ENCODE data around the gene PRR11. TPM values are rescaled to one million over a fixed set of nuclear protein-coding genes. Genes with fewer than 3 reads are reported as not detected.

Gene PRR11
- total RNA-seq, 1 donor, result 418 TPM

GRCh38 chr17:59115474-59115873, 40.1 kb upstream of the PRR11 start:
- Histone ChIP-seq H3K4me1 (ENCODE audit: insufficient read depth, low read length) (no peaks in the 10 kb centered on the region), H3K9me3 (ENCODE audit: low read depth, low read length) (no peaks in the 10 kb centered on the region), H3K27me3 (ENCODE audit: insufficient read depth, low read length) (no peaks in the 10 kb centered on the region), H4K20me1 (ENCODE audit: insufficient read depth, low read length) (no peaks in the 10 kb centered on the region), H2AFZ (ENCODE audit: low read length) (no peak overlapping the region), H3K79me2 (ENCODE audit: insufficient read depth, low read length) (peaks cover 21% of the 10 kb centered on the region), H3K27ac (ENCODE audit: low read depth, low read length) (no peak overlapping the region), H3K36me3 (ENCODE audit: insufficient read depth, low read length) (peaks cover 25% of the 10 kb centered on the region), H3K4me3 (ENCODE audit: insufficient read depth, low read length) (no peak overlapping the region), H3K4me2 (ENCODE audit: insufficient read depth, low read length) (no peak overlapping the region)
- no peak for DNase-seq (ENCODE audit: insufficient read length, low spot score, missing footprints)
- TF ChIP-seq, protein P1, sequence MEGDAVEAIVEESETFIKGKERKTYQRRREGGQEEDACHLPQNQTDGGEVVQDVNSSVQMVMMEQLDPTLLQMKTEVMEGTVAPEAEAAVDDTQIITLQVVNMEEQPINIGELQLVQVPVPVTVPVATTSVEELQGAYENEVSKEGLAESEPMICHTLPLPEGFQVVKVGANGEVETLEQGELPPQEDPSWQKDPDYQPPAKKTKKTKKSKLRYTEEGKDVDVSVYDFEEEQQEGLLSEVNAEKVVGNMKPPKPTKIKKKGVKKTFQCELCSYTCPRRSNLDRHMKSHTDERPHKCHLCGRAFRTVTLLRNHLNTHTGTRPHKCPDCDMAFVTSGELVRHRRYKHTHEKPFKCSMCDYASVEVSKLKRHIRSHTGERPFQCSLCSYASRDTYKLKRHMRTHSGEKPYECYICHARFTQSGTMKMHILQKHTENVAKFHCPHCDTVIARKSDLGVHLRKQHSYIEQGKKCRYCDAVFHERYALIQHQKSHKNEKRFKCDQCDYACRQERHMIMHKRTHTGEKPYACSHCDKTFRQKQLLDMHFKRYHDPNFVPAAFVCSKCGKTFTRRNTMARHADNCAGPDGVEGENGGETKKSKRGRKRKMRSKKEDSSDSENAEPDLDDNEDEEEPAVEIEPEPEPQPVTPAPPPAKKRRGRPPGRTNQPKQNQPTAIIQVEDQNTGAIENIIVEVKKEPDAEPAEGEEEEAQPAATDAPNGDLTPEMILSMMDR (IDR thresholded peaks at IDR 0.05; ENCODE audit: extremely low read depth, low read depth, low read length), result no peak

- H3K36me3 ChIP-seq (ENCODE audit: insufficient read depth, low read length), result peaks cover 19% of the 10 kb centered on the region
- H3K4me3 ChIP-seq (ENCODE audit: insufficient read depth, low read length), result no peak overlapping the region
Observed at GRCh38 chr17:59121901-59122480, 33.6 kb upstream of the PRR11 start.

GRCh38 chr17:59124665-59125064, 30.9 kb upstream of the PRR11 start:
- Histone ChIP-seq H2AFZ (ENCODE audit: low read length) (no peak overlapping the region), H3K4me1 (ENCODE audit: insufficient read depth, low read length) (no peaks in the 10 kb centered on the region), H3K27me3 (ENCODE audit: insufficient read depth, low read length) (no peaks in the 10 kb centered on the region), H3K4me2 (ENCODE audit: insufficient read depth, low read length) (no peak overlapping the region), H4K20me1 (ENCODE audit: insufficient read depth, low read length) (no peaks in the 10 kb centered on the region), H3K9me3 (ENCODE audit: low read depth, low read length) (no peaks in the 10 kb centered on the region), H3K27ac (ENCODE audit: low read depth, low read length) (no peak overlapping the region), H3K36me3 (ENCODE audit: insufficient read depth, low read length) (peaks cover 28% of the 10 kb centered on the region), H3K4me3 (ENCODE audit: insufficient read depth, low read length) (no peak overlapping the region), H3K79me2 (ENCODE audit: insufficient read depth, low read length) (peaks cover 40% of the 10 kb centered on the region)
- no peak for DNase-seq (ENCODE audit: insufficient read length, low spot score, missing footprints)
- TF ChIP-seq, protein P1 (IDR thresholded peaks at IDR 0.05; ENCODE audit: extremely low read depth, low read depth, low read length), result no peak

More at GRCh38 chr17:59121901-59122480, 33.6 kb upstream of the PRR11 start:
- Histone ChIP-seq H3K4me2 (ENCODE audit: insufficient read depth, low read length) (no peak overlapping the region), H3K9me3 (ENCODE audit: low read depth, low read length) (no peaks in the 10 kb centered on the region), H3K79me2 (ENCODE audit: insufficient read depth, low read length) (peaks cover 39% of the 10 kb centered on the region), H2AFZ (ENCODE audit: low read length) (no peak overlapping the region), H3K27ac (ENCODE audit: low read depth, low read length) (no peak overlapping the region), H3K27me3 (ENCODE audit: insufficient read depth, low read length) (no peaks in the 10 kb centered on the region), H3K4me1 (ENCODE audit: insufficient read depth, low read length) (no peaks in the 10 kb centered on the region), H4K20me1 (ENCODE audit: insufficient read depth, low read length) (no peaks in the 10 kb centered on the region)
- TF ChIP-seq, protein P1 (IDR thresholded peaks at IDR 0.05; ENCODE audit: extremely low read depth, low read depth, low read length), result no peak
- DNase-seq (ENCODE audit: insufficient read length, low spot score, missing footprints), result no peak

GRCh38 chr17:59126809-59127417, 28.6 kb upstream of the PRR11 start:
- no peak overlapping the region for H3K27ac ChIP-seq (ENCODE audit: low read depth, low read length)
- no peaks in the 10 kb centered on the region for H4K20me1 ChIP-seq (ENCODE audit: insufficient read depth, low read length)
- DNase-seq (ENCODE audit: insufficient read length, low spot score, missing footprints), result no peak
- H2AFZ ChIP-seq (ENCODE audit: low read length), result no peak overlapping the region
- peaks cover 42% of the 10 kb centered on the region for H3K79me2 ChIP-seq (ENCODE audit: insufficient read depth, low read length)
- TF ChIP-seq, protein P1 (IDR thresholded peaks at IDR 0.05; ENCODE audit: extremely low read depth, low read depth, low read length), result no peak
- no peak overlapping the region for H3K4me2 ChIP-seq (ENCODE audit: insufficient read depth, low read length)
- no peaks in the 10 kb centered on the region for H3K4me1 ChIP-seq (ENCODE audit: insufficient read depth, low read length)
- no peaks in the 10 kb centered on the region for H3K27me3 ChIP-seq (ENCODE audit: insufficient read depth, low read length)
- no peak overlapping the region for H3K4me3 ChIP-seq (ENCODE audit: insufficient read depth, low read length)
- peaks cover 20% of the 10 kb centered on the region for H3K36me3 ChIP-seq (ENCODE audit: insufficient read depth, low read length)
- no peaks in the 10 kb centered on the region for H3K9me3 ChIP-seq (ENCODE audit: low read depth, low read length)
